ENCODE measurements around the gene C14orf119.

The C14orf119 gene

DNA sequence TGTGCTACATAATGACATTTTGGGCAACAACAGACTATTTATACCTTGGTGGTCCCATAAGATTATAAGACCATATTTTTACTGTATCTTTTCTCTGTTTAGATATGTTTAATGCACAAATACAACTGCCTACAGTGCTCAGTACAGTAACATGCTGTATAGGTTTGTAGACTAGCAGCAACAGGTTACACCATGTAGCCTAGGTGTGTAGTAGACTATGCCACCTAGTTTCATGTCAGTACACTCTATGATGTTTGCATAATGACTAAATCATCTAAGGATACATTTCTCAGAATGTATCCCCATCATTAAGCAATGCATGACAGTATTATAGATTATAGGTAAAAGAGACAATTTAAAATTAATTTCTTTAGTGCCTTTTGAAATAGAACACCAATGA lies 54.4 kb downstream of the C14orf119 start:
- DNase-seq (ENCODE audit: low spot score): no peak
